CD14-positive monocyte (primary cell): ENCODE data around the gene PI4K2B. TPM values are rescaled to one million over a fixed set of nuclear protein-coding genes. Genes with fewer than 3 reads are reported as not detected.

Experiments
- DNase-seq, 3 donors: peaks; one replicate each; pipeline ENCODE4 v3.0.0-alpha.2; 2011 to 2022
- H2AFZ ChIP-seq: 2 replicates; pipeline ENCODE4 v1.6.0; 2012; ENCODE audit warnings: mild to moderate bottlenecking, low read depth, low read length, inconsistent platforms; ENCODE audit not compliant: insufficient read depth, poor library complexity, severe bottlenecking
- H3K27ac ChIP-seq, 2 donors: 1 replicate in 1 of 2; 2 replicates in 1 of 2; pipeline ENCODE4 v1.5.1; 2012 to 2013; ENCODE audit warnings: low read length in 2 of 2, control low read depth in 1 of 2, inconsistent platforms in 1 of 2, low read depth in 1 of 2, mild to moderate bottlenecking in 1 of 2
- H3K27me3 ChIP-seq, 2 donors: one replicate each; pipeline versions ENCODE4 v1.6.0 to v1.6.1; 2011 to 2013; ENCODE audit warnings: low read length in 2 of 2; ENCODE audit not compliant: control insufficient read depth in 2 of 2, insufficient read depth in 2 of 2
- H3K36me3 ChIP-seq, 2 donors: replicated peaks in 1 of 2; 1 replicate in 1 of 2; 2 replicates in 1 of 2; pipeline versions ENCODE4 v1.5.1 to v1.6.1; 2012 to 2013; ENCODE audit warnings: low read length in 2 of 2, control low read depth in 1 of 2, inconsistent platforms in 1 of 2, mild to moderate bottlenecking in 1 of 2; ENCODE audit not compliant: insufficient read depth in 2 of 2, control insufficient read depth in 1 of 2
- H3K4me1 ChIP-seq, 2 donors: 1 replicate in 1 of 2; 2 replicates in 1 of 2; pipeline versions ENCODE4 v1.5.1 to v1.6.1; 2012 to 2013; ENCODE audit warnings: low read length in 2 of 2, control low read depth in 1 of 2, inconsistent platforms in 1 of 2, mild to moderate bottlenecking in 1 of 2, moderate library complexity in 1 of 2; ENCODE audit not compliant: insufficient read depth in 2 of 2, control insufficient read depth in 1 of 2
- H3K4me2 ChIP-seq: replicated peaks from 2 replicates; pipeline ENCODE3; 2012; ENCODE audit warnings: low read length, moderate library complexity, mild to moderate bottlenecking; ENCODE audit not compliant: poor library complexity, severe bottlenecking; ENCODE audit errors: extremely low read depth
- H3K4me3 ChIP-seq, 3 experiments: fragments of 200-600 bp in 1 of 3; sonication (generic) in 1 of 3; replicated peaks in 1 of 3; 1 replicate in 2 of 3; 2 replicates in 1 of 3; pipeline ENCODE4 v1.5.1; 2011 to 2013; ENCODE audit warnings: low read length in 3 of 3, mild to moderate bottlenecking in 3 of 3, control low read depth in 2 of 3, low read depth in 2 of 3, inconsistent platforms in 1 of 3, moderate library complexity in 1 of 3
- H3K79me2 ChIP-seq: 2 replicates; pipeline ENCODE4 v1.6.0; 2012; ENCODE audit warnings: mild to moderate bottlenecking, control low read depth, inconsistent platforms, low read length, moderate library complexity; ENCODE audit not compliant: insufficient read depth
- H3K9ac ChIP-seq: 2 replicates; pipeline ENCODE4 v1.6.0; 2017; ENCODE audit warnings: low read length, mild to moderate bottlenecking; ENCODE audit not compliant: insufficient read depth, poor library complexity, severe bottlenecking
- H3K9me3 ChIP-seq, 2 donors: replicated peaks in 1 of 2; 1 replicate in 1 of 2; 2 replicates in 1 of 2; pipeline versions ENCODE4 v1.5.1 to v1.6.1; 2012 to 2013; ENCODE audit warnings: low read length in 2 of 2, control low read depth in 1 of 2; ENCODE audit not compliant: control insufficient read depth in 1 of 2, insufficient read depth in 1 of 2
- H4K20me1 ChIP-seq: 2 replicates; pipeline ENCODE4 v1.6.0; 2012; ENCODE audit warnings: mild to moderate bottlenecking, low read length, control low read depth, moderate library complexity; ENCODE audit not compliant: insufficient read depth
- H3K27ac Mint-ChIP-seq, 7 donors: one replicate each; pipeline ENCODE4 v1.8.0; 2020; ENCODE audit warnings: mild to moderate bottlenecking in 7 of 7, mixed read lengths in 7 of 7, moderate library complexity in 6 of 7, inconsistent platforms in 2 of 7
- H3K27me3 Mint-ChIP-seq, 3 donors: one replicate each; pipeline ENCODE4 v1.8.0; 2021 to 2022; ENCODE audit warnings: low read depth in 3 of 3, mild to moderate bottlenecking in 3 of 3, mixed read lengths in 3 of 3, moderate library complexity in 3 of 3, inconsistent platforms in 1 of 3
- H3K36me3 Mint-ChIP-seq, 2 donors: one replicate each; pipeline ENCODE4 v1.8.0; 2020; ENCODE audit warnings: mixed read lengths in 2 of 2, inconsistent platforms in 1 of 2, mild to moderate bottlenecking in 1 of 2
- H3K4me1 Mint-ChIP-seq: one replicate; pipeline ENCODE4 v1.8.0; 2020; ENCODE audit warnings: mild to moderate bottlenecking, mixed read lengths
- H3K4me3 Mint-ChIP-seq, 2 donors: one replicate each; pipeline ENCODE4 v1.8.0; 2020; ENCODE audit warnings: mild to moderate bottlenecking in 2 of 2, mixed read lengths in 2 of 2, moderate library complexity in 1 of 2
- H3K9me3 Mint-ChIP-seq, 7 donors: one replicate each; pipeline ENCODE4 v1.8.0; 2020 to 2022; ENCODE audit warnings: mixed read lengths in 7 of 7, mild to moderate bottlenecking in 6 of 7, moderate library complexity in 6 of 7, inconsistent platforms in 2 of 7
- WGBS: methylation state at CpG from one replicate; pipeline ENCODE4 v1.1.5; 2013; ENCODE audit warnings: missing lambda C conversion rate; ENCODE audit not compliant: insufficient coverage; 5-methylcytosine and 5-hydroxymethylcytosine counted together
- intact Hi-C, 2 donors: fragments of 100-400 bp; cut with micrococcal nuclease; formaldehyde crosslinking; loops; one replicate each; pipeline versions ENCODE4 v1.15.0 to v1.15.1; 2023
- polyA plus RNA-seq, 3 donors: library from polyadenylated mRNA; depleted of rRNA in 1 of 3; unstranded in 2 of 3; stranded (reverse) in 1 of 3; fragments of 300-500 nt in 2 of 3; fragments of >200 nt in 1 of 3; fragmentation: Illumina TruSeq in 2 of 3; gene quantifications; 1 replicate in 2 of 3; 2 replicates in 1 of 3; pipeline ENCODE4 v1.2.3, GENCODE V29; 2012 to 2021
- TF ChIP-seq, protein P1 (sequence below): fragments of 200-600 bp; IDR thresholded peaks from one replicate; pipeline ENCODE4 v1.8.0; 2022; ENCODE audit warnings: antibody characterized with exemption, mild to moderate bottlenecking

Gene PI4K2B
- polyA plus RNA-seq, 3 donors = 3.0 to 8.5 (median 7.4) TPM

DNA sequence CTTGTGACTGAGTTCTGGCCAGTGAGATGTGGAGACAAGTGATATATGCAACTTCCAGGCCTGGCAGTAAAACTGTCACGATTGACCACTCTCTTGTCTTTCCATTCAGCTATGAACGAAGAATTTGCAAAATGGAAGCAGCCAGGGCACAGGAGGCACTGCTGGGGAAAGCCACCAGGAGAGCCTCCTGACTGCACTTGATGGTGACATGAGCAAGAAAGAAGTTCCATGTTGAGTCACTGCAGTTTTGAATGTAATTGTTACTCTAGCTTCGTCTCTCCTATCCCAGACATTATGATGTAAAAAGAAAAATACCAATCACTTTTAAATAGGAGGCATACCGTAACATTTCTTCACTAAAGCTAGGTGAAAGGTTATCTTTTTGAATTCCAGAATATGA lies 46.4 kb downstream of the PI4K2B start:
- H4K20me1 ChIP-seq = no peaks in the 10 kb centered on the region
- H3K27ac ChIP-seq = no peak overlapping the region
- peaks cover 0 to 2% (median 2%) of the 10 kb centered on the region in 3 donors for H3K27me3 Mint-ChIP-seq
- H3K4me3 ChIP-seq = no peak overlapping the region
- no peaks in the 10 kb centered on the region for H3K9me3 ChIP-seq
- DNase-seq = no peak
- peaks cover 0 to 2% (median 0%) of the 10 kb centered on the region in 7 donors for H3K9me3 Mint-ChIP-seq
- no peak overlapping the region for H3K4me2 ChIP-seq
- H3K27me3 ChIP-seq = no peaks in the 10 kb centered on the region
- intact Hi-C loops = no loop called here
- no peaks in the 10 kb centered on the region for H3K79me2 ChIP-seq
- no peak overlapping the region for H3K27ac Mint-ChIP-seq
- no peaks in the 10 kb centered on the region for H3K4me1 Mint-ChIP-seq
- H3K9ac ChIP-seq = no peak overlapping the region
- no peak overlapping the region for H3K4me3 Mint-ChIP-seq
- 50% methylated on average over 2 of the region's 4 CpGs for whole genome bisulfite sequencing
- H3K36me3 ChIP-seq = peaks cover 8 to 52% of the 10 kb centered on the region in 2 donors
- TF ChIP-seq, protein P1, sequence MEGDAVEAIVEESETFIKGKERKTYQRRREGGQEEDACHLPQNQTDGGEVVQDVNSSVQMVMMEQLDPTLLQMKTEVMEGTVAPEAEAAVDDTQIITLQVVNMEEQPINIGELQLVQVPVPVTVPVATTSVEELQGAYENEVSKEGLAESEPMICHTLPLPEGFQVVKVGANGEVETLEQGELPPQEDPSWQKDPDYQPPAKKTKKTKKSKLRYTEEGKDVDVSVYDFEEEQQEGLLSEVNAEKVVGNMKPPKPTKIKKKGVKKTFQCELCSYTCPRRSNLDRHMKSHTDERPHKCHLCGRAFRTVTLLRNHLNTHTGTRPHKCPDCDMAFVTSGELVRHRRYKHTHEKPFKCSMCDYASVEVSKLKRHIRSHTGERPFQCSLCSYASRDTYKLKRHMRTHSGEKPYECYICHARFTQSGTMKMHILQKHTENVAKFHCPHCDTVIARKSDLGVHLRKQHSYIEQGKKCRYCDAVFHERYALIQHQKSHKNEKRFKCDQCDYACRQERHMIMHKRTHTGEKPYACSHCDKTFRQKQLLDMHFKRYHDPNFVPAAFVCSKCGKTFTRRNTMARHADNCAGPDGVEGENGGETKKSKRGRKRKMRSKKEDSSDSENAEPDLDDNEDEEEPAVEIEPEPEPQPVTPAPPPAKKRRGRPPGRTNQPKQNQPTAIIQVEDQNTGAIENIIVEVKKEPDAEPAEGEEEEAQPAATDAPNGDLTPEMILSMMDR = no peak
- no peak overlapping the region for H2AFZ ChIP-seq
- H3K36me3 Mint-ChIP-seq = peaks cover 30 to 32% of the 10 kb centered on the region in 2 donors
- no peaks in the 10 kb centered on the region for H3K4me1 ChIP-seq

DNA sequence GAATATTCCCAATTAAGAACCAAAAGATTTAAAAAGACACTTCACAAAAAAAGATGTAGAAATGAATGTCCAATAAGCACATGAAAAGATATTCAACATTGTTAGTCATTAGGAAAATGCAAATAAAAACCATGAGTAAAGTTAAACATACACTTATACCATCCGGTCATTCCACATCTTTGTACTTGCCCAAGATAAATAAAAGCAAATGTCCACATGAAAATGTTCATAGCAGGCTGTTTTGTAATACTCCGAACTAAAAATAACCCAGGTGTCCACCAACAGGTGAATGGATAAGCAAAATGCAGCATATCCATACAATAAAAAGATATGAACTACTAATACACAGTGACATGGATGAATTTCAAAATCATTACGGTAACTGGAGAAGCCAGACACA lies 50.1 kb downstream of the PI4K2B start:
- no peak for DNase-seq
- H3K4me1 ChIP-seq = no peaks in the 10 kb centered on the region
- H3K4me1 Mint-ChIP-seq = no peaks in the 10 kb centered on the region
- no peak overlapping the region for H3K27ac ChIP-seq
- TF ChIP-seq, protein P1 = no peak
- intact Hi-C loops = no loop called here
- no peak overlapping the region for H2AFZ ChIP-seq
- no peaks in the 10 kb centered on the region for H3K9me3 ChIP-seq
- H3K27me3 ChIP-seq = no peaks in the 10 kb centered on the region
- 100% methylated on average over 1 of the region's 3 CpGs for WGBS
- peaks cover 2 to 17% of the 10 kb centered on the region in 2 donors for H3K36me3 ChIP-seq
- H3K27me3 Mint-ChIP-seq = peaks cover 2 to 8% (median 8%) of the 10 kb centered on the region in 3 donors
- H3K9ac ChIP-seq = no peak overlapping the region
- no peak overlapping the region for H3K27ac Mint-ChIP-seq
- peaks cover 4 to 14% (median 7%) of the 10 kb centered on the region in 7 donors for H3K9me3 Mint-ChIP-seq
- H3K4me3 ChIP-seq = no peak overlapping the region
- H3K4me2 ChIP-seq = no peak overlapping the region
- H3K36me3 Mint-ChIP-seq = peaks cover 16 to 20% of the 10 kb centered on the region in 2 donors
- H4K20me1 ChIP-seq = no peaks in the 10 kb centered on the region
- H3K4me3 Mint-ChIP-seq = no peak overlapping the region
- no peaks in the 10 kb centered on the region for H3K79me2 ChIP-seq
